ENCODE data around the gene NPEPL1.

DNA sequence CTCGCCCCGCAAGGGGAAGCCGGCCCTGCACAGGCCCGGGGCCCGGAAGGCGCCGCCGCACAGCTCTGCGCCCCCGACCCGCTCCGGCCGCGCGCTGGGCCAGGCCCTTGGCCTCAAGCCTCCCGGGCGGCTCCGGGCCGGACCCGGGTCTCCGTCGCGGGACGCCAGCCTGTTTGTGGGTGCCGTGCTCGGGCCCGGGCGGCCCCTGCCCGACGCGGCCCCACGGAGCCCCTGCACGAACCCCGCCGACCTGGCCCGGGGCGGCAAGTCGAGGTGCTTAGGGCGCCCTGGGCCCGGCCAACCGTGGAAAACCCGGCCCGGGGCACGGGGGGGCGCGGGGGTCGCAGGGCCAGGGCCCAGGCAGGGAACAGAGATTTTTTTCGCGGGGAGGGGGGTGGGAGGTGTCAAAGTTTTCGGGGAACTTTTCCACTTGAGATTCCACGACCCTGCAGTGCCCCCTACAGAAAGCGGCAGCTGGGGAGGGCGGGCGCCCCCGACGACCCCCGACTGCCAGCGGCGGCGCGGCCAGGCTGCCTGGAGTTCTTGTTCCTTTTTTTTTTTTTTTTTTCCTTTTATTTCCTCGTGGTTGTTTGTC, 42.3 kb upstream of the NPEPL1 start:
- TF ChIP-seq, protein P1, sequence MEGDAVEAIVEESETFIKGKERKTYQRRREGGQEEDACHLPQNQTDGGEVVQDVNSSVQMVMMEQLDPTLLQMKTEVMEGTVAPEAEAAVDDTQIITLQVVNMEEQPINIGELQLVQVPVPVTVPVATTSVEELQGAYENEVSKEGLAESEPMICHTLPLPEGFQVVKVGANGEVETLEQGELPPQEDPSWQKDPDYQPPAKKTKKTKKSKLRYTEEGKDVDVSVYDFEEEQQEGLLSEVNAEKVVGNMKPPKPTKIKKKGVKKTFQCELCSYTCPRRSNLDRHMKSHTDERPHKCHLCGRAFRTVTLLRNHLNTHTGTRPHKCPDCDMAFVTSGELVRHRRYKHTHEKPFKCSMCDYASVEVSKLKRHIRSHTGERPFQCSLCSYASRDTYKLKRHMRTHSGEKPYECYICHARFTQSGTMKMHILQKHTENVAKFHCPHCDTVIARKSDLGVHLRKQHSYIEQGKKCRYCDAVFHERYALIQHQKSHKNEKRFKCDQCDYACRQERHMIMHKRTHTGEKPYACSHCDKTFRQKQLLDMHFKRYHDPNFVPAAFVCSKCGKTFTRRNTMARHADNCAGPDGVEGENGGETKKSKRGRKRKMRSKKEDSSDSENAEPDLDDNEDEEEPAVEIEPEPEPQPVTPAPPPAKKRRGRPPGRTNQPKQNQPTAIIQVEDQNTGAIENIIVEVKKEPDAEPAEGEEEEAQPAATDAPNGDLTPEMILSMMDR (IDR thresholded peaks at IDR 0.05), result no peak
- TF ChIP-seq POLR2A (IDR thresholded peaks at IDR 0.05), result no peak
